MM.1S (cell line): ENCODE measurements around the gene NDUFB2.

Experiments
- DNase-seq: peaks from one replicate; pipeline ENCODE4 v3.0.0-alpha.2; 2015
- H2AFZ ChIP-seq: fragments of 300-600 bp; sonication (generic); 2 replicates; pipeline ENCODE4 v1.6.0; 2016; ENCODE audit warnings: antibody characterized with exemption, low read length
- H3F3A ChIP-seq: fragments of 300-600 bp; sonication (generic); 2 replicates; pipeline ENCODE4 v1.6.1; 2016; ENCODE audit warnings: mild to moderate bottlenecking, antibody characterized with exemption, low read length, moderate library complexity, mixed read lengths; ENCODE audit not compliant: insufficient read depth
- H3K27ac ChIP-seq: fragments of 300-600 bp; sonication (generic); 2 replicates; pipeline ENCODE4 v1.5.1; 2016; ENCODE audit warnings: mild to moderate bottlenecking, low read length
- H3K27me3 ChIP-seq: fragments of 300-600 bp; sonication (generic); replicated peaks from 2 replicates; pipeline ENCODE4 v1.6.0; 2016; ENCODE audit warnings: low read length; ENCODE audit not compliant: insufficient read depth
- H3K36me3 ChIP-seq: fragments of 300-600 bp; sonication (generic); replicated peaks from 2 replicates; pipeline ENCODE4 v1.6.1; 2016; ENCODE audit warnings: mild to moderate bottlenecking, low read length, mixed read lengths; ENCODE audit not compliant: insufficient read depth
- H3K4me1 ChIP-seq: fragments of 300-600 bp; sonication (generic); 2 replicates; pipeline ENCODE4 v1.6.1; 2016; ENCODE audit warnings: low read length, mixed read lengths
- H3K4me2 ChIP-seq: fragments of 300-600 bp; sonication (generic); 2 replicates; pipeline ENCODE4 v1.6.0; 2016; ENCODE audit warnings: low read depth, low read length
- H3K4me3 ChIP-seq: fragments of 300-600 bp; sonication (generic); 2 replicates; pipeline ENCODE4 v1.5.1; 2016; ENCODE audit warnings: low read length, mixed read lengths
- H3K79me2 ChIP-seq: fragments of 300-600 bp; sonication (generic); 2 replicates; pipeline ENCODE4 v1.6.1; 2016; ENCODE audit warnings: mixed run types, low read length, mixed read lengths
- H3K9ac ChIP-seq: fragments of 300-600 bp; sonication (generic); 2 replicates; pipeline ENCODE4 v1.6.1; 2016; ENCODE audit warnings: low read length, mixed read lengths
- H3K9me2 ChIP-seq: fragments of 300-600 bp; sonication (generic); replicated peaks from 2 replicates; pipeline ENCODE4 v1.6.1; 2016; ENCODE audit warnings: mild to moderate bottlenecking, low read length, mixed read lengths; ENCODE audit not compliant: insufficient read depth
- H3K9me3 ChIP-seq: fragments of 300-600 bp; sonication (generic); replicated peaks from 2 replicates; pipeline ENCODE4 v1.6.1; 2016; ENCODE audit warnings: mild to moderate bottlenecking, low read length, mixed read lengths; ENCODE audit not compliant: insufficient read depth
- H4K20me1 ChIP-seq: fragments of 300-600 bp; sonication (generic); 2 replicates; pipeline ENCODE4 v1.6.1; 2016; ENCODE audit warnings: mild to moderate bottlenecking, low read length, moderate library complexity, mixed read lengths; ENCODE audit not compliant: insufficient read depth
- EZH2 ChIP-seq: fragments of 300-600 bp; sonication (generic); optimal IDR thresholded peaks from 2 replicates; pipeline ENCODE3; 2017; ENCODE audit warnings: low read depth, mild to moderate bottlenecking, antibody characterized with exemption, low read length, mixed read lengths
- EZH2phosphoT487 ChIP-seq: fragments of 300-600 bp; sonication (generic); IDR thresholded peaks from 2 replicates; pipeline ENCODE4 v1.6.1; 2018; ENCODE audit warnings: antibody characterized with exemption, low read length
- TF ChIP-seq, protein P1 (sequence below): fragments of 300-600 bp; sonication (generic); IDR thresholded peaks from 2 replicates; pipeline ENCODE4 v1.5.1; 2016; ENCODE audit warnings: antibody characterized with exemption, low read length, mixed read lengths

Gene NDUFB2

DNA sequence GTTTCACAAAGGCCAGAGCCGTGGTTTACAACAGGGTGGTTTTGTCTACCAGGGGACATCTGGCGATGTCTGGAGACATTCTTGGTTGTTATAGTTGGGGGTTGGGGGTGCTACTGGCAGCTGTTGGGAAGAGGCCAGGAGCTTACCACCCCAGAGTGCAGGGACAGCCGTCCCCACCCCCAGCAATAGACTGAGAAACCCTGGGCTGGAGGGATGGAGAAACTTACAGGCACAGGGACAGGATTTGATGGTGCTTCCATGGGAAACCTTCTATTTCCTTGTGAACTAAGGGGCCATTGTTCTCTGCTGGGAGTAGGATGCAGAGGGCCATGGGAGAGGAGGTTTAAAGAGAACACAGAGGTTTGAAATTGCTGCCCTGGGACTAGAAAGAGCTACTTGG lies 12.9 kb upstream of the NDUFB2 start:
- Histone ChIP-seq H3K36me3 (no peaks in the 10 kb centered on the region), H3K4me1 (no peaks in the 10 kb centered on the region), H3F3A (no peaks in the 10 kb centered on the region), H3K27me3 (no peaks in the 10 kb centered on the region), H3K9me2 (no peaks in the 10 kb centered on the region), H4K20me1 (no peaks in the 10 kb centered on the region), H3K4me3 (no peak overlapping the region), H2AFZ (no peak overlapping the region), H3K9ac (no peak overlapping the region), H3K4me2 (no peak overlapping the region), H3K27ac (no peak overlapping the region), H3K9me3 (no peaks in the 10 kb centered on the region), H3K79me2 (no peaks in the 10 kb centered on the region)
- TF ChIP-seq, protein P1, sequence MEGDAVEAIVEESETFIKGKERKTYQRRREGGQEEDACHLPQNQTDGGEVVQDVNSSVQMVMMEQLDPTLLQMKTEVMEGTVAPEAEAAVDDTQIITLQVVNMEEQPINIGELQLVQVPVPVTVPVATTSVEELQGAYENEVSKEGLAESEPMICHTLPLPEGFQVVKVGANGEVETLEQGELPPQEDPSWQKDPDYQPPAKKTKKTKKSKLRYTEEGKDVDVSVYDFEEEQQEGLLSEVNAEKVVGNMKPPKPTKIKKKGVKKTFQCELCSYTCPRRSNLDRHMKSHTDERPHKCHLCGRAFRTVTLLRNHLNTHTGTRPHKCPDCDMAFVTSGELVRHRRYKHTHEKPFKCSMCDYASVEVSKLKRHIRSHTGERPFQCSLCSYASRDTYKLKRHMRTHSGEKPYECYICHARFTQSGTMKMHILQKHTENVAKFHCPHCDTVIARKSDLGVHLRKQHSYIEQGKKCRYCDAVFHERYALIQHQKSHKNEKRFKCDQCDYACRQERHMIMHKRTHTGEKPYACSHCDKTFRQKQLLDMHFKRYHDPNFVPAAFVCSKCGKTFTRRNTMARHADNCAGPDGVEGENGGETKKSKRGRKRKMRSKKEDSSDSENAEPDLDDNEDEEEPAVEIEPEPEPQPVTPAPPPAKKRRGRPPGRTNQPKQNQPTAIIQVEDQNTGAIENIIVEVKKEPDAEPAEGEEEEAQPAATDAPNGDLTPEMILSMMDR = no peak
- TF ChIP-seq EZH2 (no peak), EZH2phosphoT487 (no peak)
- DNase-seq = no peak

DNA sequence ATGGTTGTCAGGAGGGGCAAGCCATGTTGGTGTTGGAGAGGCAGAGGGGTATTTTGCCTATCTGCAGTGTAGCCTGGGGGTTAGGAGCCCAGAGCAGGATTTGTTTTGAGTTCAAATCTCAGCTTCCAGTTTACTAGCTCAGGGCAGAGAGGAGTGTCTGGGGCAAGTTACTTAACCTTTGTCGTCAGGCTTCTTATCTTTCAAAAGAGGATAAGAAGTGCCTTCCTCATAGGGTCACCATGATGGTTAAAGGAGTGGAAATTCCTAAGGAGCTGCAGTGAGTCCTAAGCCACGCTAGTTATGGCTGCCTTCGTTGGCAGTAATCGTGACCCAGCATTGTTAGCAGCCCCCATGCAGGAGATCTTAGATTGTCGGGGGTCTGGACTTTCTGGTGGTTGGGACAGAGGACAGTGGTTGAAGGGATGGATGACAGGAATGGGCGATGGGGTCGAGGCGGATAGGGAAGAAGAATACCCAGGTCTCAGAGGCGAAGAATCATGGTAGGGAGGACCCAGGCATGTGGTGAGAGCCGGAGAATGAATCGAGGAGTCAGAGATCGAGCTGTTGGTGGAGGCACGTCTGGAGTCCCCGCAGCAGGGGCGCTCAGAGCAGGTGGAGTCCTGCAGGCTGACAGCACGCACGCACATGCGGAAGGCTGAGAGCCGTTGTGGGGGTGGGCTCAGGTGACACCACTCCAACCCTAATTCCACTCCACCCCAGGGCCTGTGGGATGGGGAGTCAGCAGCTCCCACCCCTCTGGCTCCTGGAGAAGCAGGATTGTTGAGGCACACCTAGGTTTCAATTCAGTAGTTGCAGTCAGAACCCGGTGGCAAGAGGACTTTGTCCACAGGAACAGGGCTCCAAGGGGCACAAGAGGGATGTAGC lies 12.2 kb upstream of the NDUFB2 start:
- no peaks in the 10 kb centered on the region for H3K27me3 ChIP-seq
- H2AFZ ChIP-seq = no peak overlapping the region
- no peaks in the 10 kb centered on the region for H3K9me3 ChIP-seq
- H3F3A ChIP-seq = no peaks in the 10 kb centered on the region
- no peak for DNase-seq
- no peaks in the 10 kb centered on the region for H3K9me2 ChIP-seq
- H3K4me3 ChIP-seq = no peak overlapping the region
- H3K27ac ChIP-seq = no peak overlapping the region
- no peak overlapping the region for H3K4me2 ChIP-seq
- no peaks in the 10 kb centered on the region for H3K79me2 ChIP-seq
- TF ChIP-seq EZH2 (no peak), EZH2phosphoT487 (no peak)
- TF ChIP-seq, protein P1 = no peak
- no peaks in the 10 kb centered on the region for H4K20me1 ChIP-seq
- no peak overlapping the region for H3K9ac ChIP-seq
- H3K4me1 ChIP-seq = no peaks in the 10 kb centered on the region
- no peaks in the 10 kb centered on the region for H3K36me3 ChIP-seq

DNA sequence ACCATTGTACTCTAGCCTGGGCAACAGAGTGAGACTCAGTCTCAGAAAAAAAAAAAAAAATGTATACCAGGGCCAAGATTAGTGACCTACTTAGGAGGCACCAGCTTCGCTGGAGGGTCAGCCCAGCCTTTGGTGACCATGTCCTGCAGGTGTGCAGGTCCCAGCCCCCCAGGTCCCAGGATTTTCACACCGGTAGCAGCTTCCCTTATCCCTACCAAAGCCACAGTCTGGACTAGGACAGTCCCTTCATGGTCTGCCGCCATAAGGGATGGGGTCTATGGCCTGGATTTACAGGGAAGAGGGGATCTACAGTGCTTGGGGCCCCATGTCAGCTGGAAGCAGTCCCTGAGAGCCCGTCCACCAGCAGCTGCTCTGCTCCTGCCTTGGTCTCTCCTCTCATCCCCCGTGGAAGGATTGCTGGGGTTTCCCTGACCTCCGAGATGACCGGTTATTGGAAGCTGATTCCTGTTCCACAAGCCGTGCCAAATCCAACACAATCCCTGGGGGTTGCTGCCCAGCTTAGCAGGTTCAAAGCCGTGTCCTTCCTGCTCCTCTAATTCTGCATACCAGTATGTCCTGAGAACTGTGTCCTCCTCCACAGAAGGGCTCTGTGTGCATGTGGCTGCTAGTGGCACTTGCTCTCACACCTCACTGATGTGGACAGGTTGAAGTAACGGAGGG lies 11.0 kb upstream of the NDUFB2 start:
- H3K79me2 ChIP-seq = no peaks in the 10 kb centered on the region
- TF ChIP-seq EZH2 (no peak), EZH2phosphoT487 (no peak)
- TF ChIP-seq, protein P1 = no peak
- no peak overlapping the region for H2AFZ ChIP-seq
- H3K4me1 ChIP-seq = no peaks in the 10 kb centered on the region
- H3K9me2 ChIP-seq = no peaks in the 10 kb centered on the region
- no peak overlapping the region for H3K9ac ChIP-seq
- H3K27me3 ChIP-seq = no peaks in the 10 kb centered on the region
- H3K27ac ChIP-seq = no peak overlapping the region
- H3F3A ChIP-seq = no peaks in the 10 kb centered on the region
- no peaks in the 10 kb centered on the region for H4K20me1 ChIP-seq
- no peaks in the 10 kb centered on the region for H3K9me3 ChIP-seq
- DNase-seq = no peak
- no peak overlapping the region for H3K4me2 ChIP-seq
- H3K36me3 ChIP-seq = no peaks in the 10 kb centered on the region
- H3K4me3 ChIP-seq = no peak overlapping the region
